ENCODE data around the gene KCNA2. TPM values are rescaled to one million over a fixed set of nuclear protein-coding genes. Genes with fewer than 3 reads are reported as not detected.

KCNA2 gene
- total RNA-seq, 8 experiments from 2014 or later: 0.43 to 4.0 (median 0.97) TPM

DNA sequence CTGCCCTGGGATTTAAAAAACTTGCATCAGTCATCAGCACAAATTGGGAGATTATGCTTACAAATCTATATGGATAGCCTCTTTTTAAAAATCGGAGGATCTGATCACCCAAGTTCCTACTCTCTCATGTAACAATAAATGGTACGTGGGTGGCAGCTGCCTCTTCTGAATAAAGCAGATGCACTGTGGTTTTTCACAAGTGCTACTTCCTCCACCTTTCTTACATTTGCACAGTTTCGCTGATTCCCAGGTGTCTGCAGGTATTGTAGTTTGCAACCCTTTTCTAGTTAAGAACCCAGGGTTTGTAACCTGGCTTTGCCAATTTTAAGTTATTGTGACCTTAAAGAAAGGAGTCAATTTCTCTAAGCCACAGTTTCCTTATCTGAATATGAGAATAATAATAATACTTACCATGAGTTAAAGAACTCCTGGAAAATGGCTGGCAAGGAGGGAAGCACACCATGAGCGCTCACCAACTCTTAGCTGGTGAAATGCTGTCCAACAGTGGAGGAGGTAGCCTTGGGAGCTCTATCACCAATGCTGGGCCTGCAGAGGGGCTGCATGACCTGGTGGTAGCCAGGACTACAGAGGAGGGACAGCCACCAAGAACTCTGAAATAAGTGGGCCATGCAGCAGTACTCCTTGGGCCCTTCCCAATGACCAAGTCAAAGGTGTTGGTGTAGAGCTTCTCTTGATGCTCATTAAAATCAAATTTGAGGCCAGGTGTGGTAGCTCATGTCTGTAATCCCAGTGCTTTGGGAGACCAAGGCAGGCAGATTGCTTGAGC, 30.2 kb upstream of the KCNA2 start:
- ATAC-seq (replicated peaks in 6 of 8): no peak
- no peak overlapping the region for H3K27ac ChIP-seq
- 32 to 81% (median 65%) methylated on average over 1 to 4 of the region's 4 CpGs; no CpG with 5 or more reads in 2 of the 10 experiments for WGBS, 10 experiments
- in situ Hi-C loops (cut with MboI; ENCODE audit: low pct_unique_long_range_greater_than_20kb in 2 of 9, low sequenced_read_pairs in 9 of 9, unreplicated experiment in 9 of 9): loop anchor here in 3 of 9 experiments (10.0 to 25.0 kb wide), 2 partner anchors 126 to 128 kb away; no protein-coding TSS in a partner anchor
- H3K4me3 ChIP-seq: no peak overlapping the region
- H3K4me1 ChIP-seq (replicated peaks in 1 of 2): no peaks in the 10 kb centered on the region

DNA sequence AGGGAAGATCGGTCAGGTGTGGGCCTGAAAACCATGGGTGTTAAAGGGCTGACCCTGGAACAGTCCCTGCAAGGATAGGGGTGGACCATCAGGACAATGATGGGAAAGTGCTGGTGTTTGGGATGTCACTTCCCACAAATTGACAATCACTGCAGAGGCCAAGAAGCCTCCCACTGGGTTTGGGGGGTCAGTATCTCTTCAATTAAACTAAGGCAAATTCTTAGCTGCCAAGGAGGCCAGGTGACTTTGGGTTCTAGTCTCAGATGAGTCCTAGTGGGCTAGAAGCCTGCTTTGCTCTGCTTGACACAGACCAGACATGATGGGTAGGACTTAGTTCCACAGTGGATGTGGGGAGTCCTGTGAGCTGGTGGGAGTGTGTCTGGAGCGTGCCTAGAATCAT, 29.3 kb upstream of the KCNA2 start:
- no peak overlapping the region for H3K27ac ChIP-seq
- in situ Hi-C loops (cut with MboI; ENCODE audit: low pct_unique_long_range_greater_than_20kb in 2 of 9, low sequenced_read_pairs in 9 of 9, unreplicated experiment in 9 of 9): loop anchor here in 3 of 9 experiments (10.0 to 25.0 kb wide), 2 partner anchors 127 to 129 kb away; no protein-coding TSS in a partner anchor

DNA sequence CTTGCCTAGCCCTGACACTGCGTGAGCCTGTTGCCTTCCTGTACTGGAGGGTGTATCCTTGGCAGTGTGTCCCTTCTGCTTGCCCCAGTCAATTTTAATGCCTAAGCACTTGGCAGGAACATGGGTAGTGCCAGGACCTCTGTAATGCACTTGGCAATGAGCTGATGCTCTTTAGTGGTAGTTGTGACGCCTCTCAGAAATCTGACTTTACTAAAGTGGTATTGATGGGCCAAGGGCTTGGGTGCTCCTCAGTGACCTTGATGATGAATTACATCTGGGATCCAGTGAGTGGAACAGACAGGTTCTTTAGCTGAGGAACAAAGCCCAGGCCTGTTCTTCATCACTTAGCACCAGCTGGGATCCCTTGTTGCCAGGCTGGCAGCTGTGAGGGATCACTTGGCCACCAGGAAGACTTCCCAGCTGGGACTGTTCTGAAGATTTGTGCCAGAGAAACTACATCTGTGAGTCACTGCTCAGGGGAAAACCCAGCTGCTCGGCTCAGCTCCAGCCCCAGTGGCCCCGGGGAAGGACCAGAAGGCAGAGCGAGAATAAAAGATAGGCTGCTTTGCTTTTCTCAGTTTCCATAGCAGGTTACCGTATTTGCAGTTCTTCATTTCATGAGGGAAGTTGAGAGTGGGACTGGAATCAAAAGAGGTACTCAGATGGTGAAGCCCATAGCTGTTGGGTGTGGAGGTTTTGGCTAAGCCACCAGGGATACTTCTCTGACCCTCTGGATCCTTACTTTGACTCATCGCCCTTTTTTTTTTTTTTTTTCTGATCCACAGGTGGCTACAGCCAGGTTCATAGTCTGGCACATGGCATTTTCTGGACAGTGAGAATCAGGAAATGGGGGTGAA, 28.5 kb upstream of the KCNA2 start:
- in situ Hi-C loops (cut with MboI; ENCODE audit: low pct_unique_long_range_greater_than_20kb in 2 of 9, low sequenced_read_pairs in 9 of 9, unreplicated experiment in 9 of 9): loop anchor here in 3 of 9 experiments (10.0 to 25.0 kb wide), 2 partner anchors 128 to 130 kb away; no protein-coding TSS in a partner anchor
- no peaks in the 10 kb centered on the region for H3K4me1 ChIP-seq (replicated peaks in 1 of 2)
- H3K27ac ChIP-seq: no peak overlapping the region
- H3K4me3 ChIP-seq: no peak overlapping the region
- peak in 4 of 8 experiments; percentile 31 to 97 (median 77) for ATAC-seq (replicated peaks in 6 of 8)
- WGBS, 10 experiments: 0 to 83% (median 75%) methylated on average over 1 to 7 of the region's 7 CpGs; no CpG with 5 or more reads in 1 of the 10 experiments

More for the DNA sequence above, 29.3 kb upstream of the KCNA2 start:
- Histone ChIP-seq H3K4me3 (no peak overlapping the region), H3K4me1 (replicated peaks in 1 of 2) (no peaks in the 10 kb centered on the region)
- WGBS, 10 experiments: 43 to 86% (median 56%) methylated on average over 1 to 2 of the region's 2 CpGs; no CpG with 5 or more reads in 2 of the 10 experiments
- no peak for ATAC-seq (replicated peaks in 6 of 8)

DNA sequence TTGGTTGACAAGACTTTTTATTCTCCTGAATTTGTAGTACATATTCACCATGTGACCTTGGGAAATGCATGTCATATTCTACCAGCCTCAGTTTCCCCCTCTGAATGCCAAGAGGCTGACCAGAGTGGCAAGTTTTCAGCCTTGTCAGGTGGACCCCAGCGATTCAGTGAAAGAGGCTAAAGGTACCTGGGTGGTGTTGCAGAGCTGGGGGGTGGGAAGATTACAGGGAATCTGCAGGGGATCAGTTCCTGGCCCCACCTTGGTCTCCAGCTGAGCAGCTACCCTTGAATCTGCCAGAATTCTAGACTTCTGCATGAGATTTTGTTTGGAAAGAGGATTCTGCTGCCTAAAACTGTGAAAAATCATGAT, 27.9 kb upstream of the KCNA2 start:
- 20 to 100% (median 50%) methylated on average over 1 of the region's 1 CpG; no CpG with 5 or more reads in 5 of the 10 experiments for WGBS, 10 experiments
- no peak overlapping the region for H3K27ac ChIP-seq
- in situ Hi-C loops (cut with MboI; ENCODE audit: low pct_unique_long_range_greater_than_20kb in 2 of 9, low sequenced_read_pairs in 9 of 9, unreplicated experiment in 9 of 9): loop anchor here in 3 of 9 experiments (10.0 to 25.0 kb wide), 2 partner anchors 128 to 131 kb away; no protein-coding TSS in a partner anchor

DNA sequence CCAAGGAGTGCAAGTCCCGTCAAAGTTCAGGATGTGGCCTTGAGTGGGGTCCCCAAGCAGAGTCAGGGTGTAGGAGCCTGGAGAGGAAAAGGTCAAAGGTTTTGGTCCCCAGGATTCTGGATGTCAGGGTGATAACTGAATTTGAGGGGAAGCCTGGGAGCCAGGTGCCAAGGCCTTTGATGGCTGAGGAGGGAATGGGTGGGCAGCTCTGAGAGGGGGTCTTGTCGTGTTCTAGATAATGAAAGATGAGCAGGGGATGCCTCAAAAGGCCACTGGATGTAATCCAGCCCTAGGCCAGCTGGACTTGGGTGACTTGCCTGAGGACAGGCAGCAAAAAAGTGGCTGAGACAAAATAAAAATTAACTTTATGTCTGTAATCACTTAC, 27.5 kb upstream of the KCNA2 start:
- in situ Hi-C loops (cut with MboI; ENCODE audit: low pct_unique_long_range_greater_than_20kb in 2 of 9, low sequenced_read_pairs in 9 of 9, unreplicated experiment in 9 of 9): loop anchor here in 3 of 9 experiments (10.0 to 25.0 kb wide), 2 partner anchors 129 to 131 kb away; no protein-coding TSS in a partner anchor
- H3K4me3 ChIP-seq: no peak overlapping the region
- no peaks in the 10 kb centered on the region for H3K4me1 ChIP-seq (replicated peaks in 1 of 2)
- no peak overlapping the region for H3K27ac ChIP-seq
- ATAC-seq (replicated peaks in 6 of 8): no peak
- WGBS, 10 experiments: 40 to 86% (median 47%) methylated on average over 1 to 2 of the region's 2 CpGs; no CpG with 5 or more reads in 5 of the 10 experiments

More for the DNA sequence above, 27.9 kb upstream of the KCNA2 start:
- ATAC-seq (replicated peaks in 6 of 8): no peak
- Histone ChIP-seq H3K4me3 (no peak overlapping the region), H3K4me1 (replicated peaks in 1 of 2) (no peaks in the 10 kb centered on the region)

DNA sequence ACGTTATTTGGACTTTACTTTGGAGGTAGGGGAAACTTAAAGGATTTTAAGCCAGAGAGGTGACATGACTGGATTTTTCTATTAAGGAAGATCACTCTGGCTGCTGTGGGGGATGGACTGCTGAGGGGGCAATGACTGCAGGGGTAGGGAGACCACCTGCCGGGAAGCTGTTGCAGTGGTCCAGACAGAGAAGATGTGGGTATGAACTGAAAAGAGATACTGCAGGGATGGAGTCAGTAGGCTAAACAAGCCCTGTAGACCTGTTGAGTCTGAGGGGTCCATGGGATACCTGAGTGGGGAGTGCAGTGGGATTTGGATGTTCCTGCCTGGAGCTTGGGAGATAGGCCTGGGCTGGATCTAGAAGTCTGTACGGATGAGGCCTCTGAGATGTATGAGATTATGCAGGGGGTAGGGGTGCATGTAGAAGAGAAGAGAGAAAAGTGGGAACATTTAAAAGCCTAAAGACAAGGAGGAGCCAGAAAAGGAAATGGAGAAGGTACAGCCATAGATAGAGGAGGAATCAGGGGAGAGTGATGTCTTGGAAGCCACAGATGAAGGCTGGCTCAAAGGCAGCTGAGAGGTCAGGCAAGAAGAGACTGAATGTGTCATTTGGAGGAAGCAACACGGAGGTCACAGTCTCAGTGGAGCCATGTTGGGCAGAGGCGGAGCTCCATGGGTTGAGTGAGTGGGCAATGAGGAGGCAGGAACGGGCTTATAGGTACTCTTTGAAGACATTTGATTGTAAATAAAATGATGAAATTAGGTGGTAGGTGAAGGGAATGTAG, 25.9 kb upstream of the KCNA2 start:
- Histone ChIP-seq H3K4me1 (replicated peaks in 1 of 2) (no peaks in the 10 kb centered on the region), H3K27ac (no peak overlapping the region), H3K4me3 (no peak overlapping the region)
- 8 to 87% (median 61%) methylated on average over 1 to 6 of the region's 6 CpGs for WGBS, 10 experiments
- no peak for ATAC-seq (replicated peaks in 6 of 8)
- in situ Hi-C loops (cut with MboI; ENCODE audit: low pct_unique_long_range_greater_than_20kb in 2 of 9, low sequenced_read_pairs in 9 of 9, unreplicated experiment in 9 of 9): loop anchor here in 3 of 9 experiments (10.0 to 25.0 kb wide), 2 partner anchors 130 to 133 kb away; no protein-coding TSS in a partner anchor

DNA sequence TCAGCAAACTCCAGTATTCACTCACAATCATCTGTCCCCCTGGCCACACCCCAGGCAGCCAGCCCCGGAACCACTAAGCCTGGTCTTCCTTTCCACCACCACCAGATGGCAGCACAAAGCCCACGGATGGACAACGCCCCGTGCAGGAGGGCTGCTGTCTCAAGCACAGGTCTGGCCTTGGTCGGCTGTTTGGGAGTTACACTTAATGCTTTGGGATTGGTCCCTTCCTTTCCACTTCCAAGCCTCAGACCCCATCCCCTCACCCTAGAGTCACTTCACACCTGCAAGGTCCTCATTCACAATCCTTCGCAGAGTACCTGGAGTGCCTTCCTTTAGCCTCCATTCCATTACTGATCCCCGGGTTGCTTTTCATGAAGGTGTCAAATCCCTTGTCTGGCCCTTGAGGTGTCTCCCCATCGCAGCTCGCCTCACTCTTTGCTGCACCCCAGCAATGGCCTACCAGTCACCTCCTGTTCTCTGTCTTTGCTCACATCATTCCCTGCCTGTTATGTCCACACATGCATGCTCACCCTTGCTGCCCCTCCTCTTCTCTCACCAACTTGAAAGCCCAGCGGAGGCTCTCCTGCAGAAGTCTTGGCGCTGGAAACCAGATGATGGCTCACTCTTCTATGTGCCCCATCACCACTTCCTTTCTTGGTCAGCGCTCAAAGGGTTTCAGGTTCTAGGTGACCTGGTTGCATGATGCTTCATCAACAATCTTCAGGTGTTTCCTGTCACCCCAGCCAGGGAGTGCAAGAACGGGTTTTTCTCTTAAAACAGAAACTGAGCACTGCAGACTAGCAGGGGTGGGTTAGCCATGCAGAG, 24.9 kb upstream of the KCNA2 start:
- Histone ChIP-seq H3K27ac (no peak overlapping the region), H3K4me1 (replicated peaks in 1 of 2) (no peaks in the 10 kb centered on the region), H3K4me3 (no peak overlapping the region)
- in situ Hi-C loops (cut with MboI; ENCODE audit: low pct_unique_long_range_greater_than_20kb in 2 of 9, low sequenced_read_pairs in 9 of 9, unreplicated experiment in 9 of 9): loop anchor here in 3 of 9 experiments (10.0 to 25.0 kb wide), 2 partner anchors 131 to 134 kb away; no protein-coding TSS in a partner anchor
- peak; percentile 72 to 99 (median 99) for ATAC-seq (replicated peaks in 6 of 8)
- WGBS, 10 experiments: 4 to 66% (median 54%) methylated on average over 2 to 10 of the region's 13 CpGs; no CpG with 5 or more reads in 1 of the 10 experiments

DNA sequence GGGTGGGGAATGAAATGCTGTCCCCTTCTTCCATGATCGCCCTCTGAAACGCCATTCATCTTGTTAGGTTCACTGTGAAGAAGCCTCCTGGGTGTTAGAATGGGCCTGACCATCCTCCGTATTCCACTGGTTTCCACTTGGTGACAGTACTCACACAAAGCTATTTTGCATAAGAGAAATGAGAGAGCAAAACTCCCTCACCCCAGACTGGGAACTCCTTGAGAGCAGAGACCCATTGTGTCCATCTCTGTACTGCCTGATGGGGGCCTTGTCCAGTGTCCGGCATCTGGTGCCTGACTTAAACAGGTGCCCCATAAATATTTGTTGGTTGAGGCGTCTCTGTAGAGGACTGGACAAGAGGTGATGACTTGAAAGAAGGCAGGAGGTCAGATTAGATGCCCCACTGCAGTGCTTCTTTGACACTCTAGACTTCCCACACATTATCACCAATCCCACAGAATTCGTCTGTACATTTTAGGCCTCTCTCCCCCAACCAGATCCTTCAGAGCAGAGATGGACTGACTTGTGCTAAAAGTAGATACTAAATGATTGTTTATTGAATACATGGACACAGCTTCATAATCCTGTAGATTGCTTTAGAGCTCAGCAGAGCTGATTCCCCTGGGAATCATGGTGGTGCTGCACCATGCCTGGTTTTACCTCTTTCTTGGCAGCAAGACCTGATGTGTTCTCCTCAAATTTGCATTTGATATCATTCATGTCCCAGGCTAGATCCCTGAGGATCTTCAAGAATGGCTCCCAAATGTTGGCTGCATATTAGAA, 22.4 kb upstream of the KCNA2 start:
- Histone ChIP-seq H3K27ac (no peak overlapping the region), H3K4me3 (no peak overlapping the region), H3K4me1 (replicated peaks in 1 of 2) (no peaks in the 10 kb centered on the region)
- in situ Hi-C loops (cut with MboI; ENCODE audit: low pct_unique_long_range_greater_than_20kb in 2 of 9, low sequenced_read_pairs in 9 of 9, unreplicated experiment in 9 of 9): loop anchor here in 6 of 9 experiments (10.0 to 25.0 kb wide), 3 partner anchors 134 to 156 kb away; no protein-coding TSS in a partner anchor
- no peak for ATAC-seq (replicated peaks in 6 of 8)
- WGBS, 10 experiments: 0 to 82% (median 66%) methylated on average over 1 to 6 of the region's 6 CpGs; no CpG with 5 or more reads in 3 of the 10 experiments

DNA sequence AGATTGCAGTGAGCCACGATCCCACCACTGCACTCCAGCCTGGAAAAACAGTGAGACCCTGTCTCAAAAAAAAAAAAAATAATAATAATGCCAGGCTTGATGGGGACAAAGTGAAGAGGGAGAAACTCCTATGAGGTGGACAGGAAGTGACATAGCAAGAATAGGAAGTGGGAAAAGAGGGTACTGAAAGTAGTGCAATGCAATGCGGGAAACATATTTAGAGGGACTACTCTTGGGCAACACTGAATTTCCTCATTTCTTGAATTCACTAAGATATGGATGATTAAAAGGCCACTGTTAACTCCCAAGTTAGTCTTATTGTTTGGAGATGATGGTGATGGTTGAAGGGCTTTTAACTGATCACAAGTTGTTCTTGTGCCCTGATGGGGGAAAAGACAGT, 21.6 kb upstream of the KCNA2 start:
- H3K27ac ChIP-seq: no peak overlapping the region
- H3K4me1 ChIP-seq (replicated peaks in 1 of 2): no peaks in the 10 kb centered on the region
- no peak overlapping the region for H3K4me3 ChIP-seq
- 29 to 96% (median 79%) methylated on average over 2 of the region's 2 CpGs for WGBS, 10 experiments
- no peak for ATAC-seq (replicated peaks in 6 of 8)
- in situ Hi-C loops (cut with MboI; ENCODE audit: low pct_unique_long_range_greater_than_20kb in 2 of 9, low sequenced_read_pairs in 9 of 9, unreplicated experiment in 9 of 9): loop anchor here in 6 of 9 experiments (10.0 to 25.0 kb wide), 3 partner anchors 135 to 157 kb away; no protein-coding TSS in a partner anchor

DNA sequence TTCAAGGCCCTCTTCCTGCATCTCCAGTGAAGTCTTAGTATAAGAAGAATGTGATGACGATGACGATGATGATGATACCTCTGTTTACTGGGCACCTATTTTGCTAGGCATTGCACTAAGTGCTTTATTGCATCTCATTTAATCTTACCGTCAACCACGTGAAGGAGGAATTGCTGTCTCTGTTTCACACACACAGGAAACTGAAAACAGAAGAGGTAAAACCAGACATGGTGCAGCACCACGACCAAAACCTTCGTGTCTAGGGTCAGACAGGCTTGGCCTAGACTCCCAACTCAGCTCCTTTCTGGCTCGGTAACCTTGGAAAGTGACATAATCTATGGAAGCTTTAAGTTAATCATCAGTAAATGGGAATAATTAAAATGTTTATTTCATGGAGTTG, 20.7 kb upstream of the KCNA2 start:
- WGBS, 10 experiments: 0 to 89% (median 71%) methylated on average over 1 to 7 of the region's 7 CpGs
- no peak for ATAC-seq (replicated peaks in 6 of 8)
- Histone ChIP-seq H3K4me3 (no peak overlapping the region), H3K27ac (no peak overlapping the region), H3K4me1 (replicated peaks in 1 of 2) (no peaks in the 10 kb centered on the region)
- in situ Hi-C loops (cut with MboI; ENCODE audit: low pct_unique_long_range_greater_than_20kb in 2 of 9, low sequenced_read_pairs in 9 of 9, unreplicated experiment in 9 of 9): loop anchor here in 6 of 9 experiments (10.0 to 25.0 kb wide), 3 partner anchors 135 to 158 kb away; no protein-coding TSS in a partner anchor

DNA sequence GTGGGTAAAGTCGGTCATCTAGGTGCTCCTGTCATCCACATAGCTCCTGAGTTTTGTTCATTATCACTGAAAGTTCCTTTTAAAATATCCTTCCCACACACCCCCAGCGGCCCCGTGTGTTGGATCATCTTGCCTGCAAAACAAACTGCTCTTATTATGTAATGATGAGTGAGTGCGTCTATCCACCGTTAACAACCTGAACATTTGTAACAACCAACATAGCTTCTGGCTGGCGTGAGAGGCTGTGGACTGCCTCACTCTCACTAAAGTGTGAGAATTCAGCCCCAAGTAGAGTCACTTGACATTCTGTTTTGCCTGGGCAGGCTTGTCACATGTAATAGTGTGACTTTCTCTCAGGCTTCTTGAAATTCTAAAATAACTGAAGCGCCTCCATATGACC, 14.5 kb upstream of the KCNA2 start:
- Histone ChIP-seq H3K4me1 (replicated peaks in 1 of 2) (peaks cover 0 to 3% of the 10 kb centered on the region in 2 donors), H3K27ac (no peak overlapping the region), H3K4me3 (no peak overlapping the region)
- ATAC-seq (replicated peaks in 6 of 8): no peak
- 0 to 92% (median 50%) methylated on average over 1 to 7 of the region's 7 CpGs; no CpG with 5 or more reads in 2 of the 10 experiments for WGBS, 10 experiments
- in situ Hi-C loops (cut with MboI; ENCODE audit: low pct_unique_long_range_greater_than_20kb in 2 of 9, low sequenced_read_pairs in 9 of 9, unreplicated experiment in 9 of 9): loop anchor here in 7 of 9 experiments (5.0 to 25.0 kb wide), 4 partner anchors 108 to 164 kb away; partner anchors contain the start of gene KCNA10 (in 4 of the 7)
